Spleen (tissue), 7 donors: Measurements from ENCODE around the gene NPDC1.

Experiments used
- CTCF ChIP-seq, 11 experiments: fragments of 200-600 bp in 7 of 11; fragments of 450-650 bp in 4 of 11; sonication (generic) in 4 of 11; IDR thresholded peaks in 8 of 11; conservative IDR thresholded peaks in 3 of 11; 1 replicate in 7 of 11; 2 replicates in 4 of 11; pipeline versions ENCODE4 v1.4.0 to v1.8.0; 2016 to 2021; ENCODE audit warnings: antibody characterized with exemption in 11 of 11, inconsistent platforms in 4 of 11, mild to moderate bottlenecking in 1 of 11
- POLR2A ChIP-seq, 3 donors: fragments of 450-650 bp; IDR thresholded peaks; one replicate each; pipeline ENCODE4 v1.5.1; 2017; ENCODE audit warnings: antibody characterized with exemption in 3 of 3, mild to moderate bottlenecking in 1 of 3
- POLR2AphosphoS5 ChIP-seq, 3 donors: sonication (generic); formaldehyde crosslinking; IDR thresholded peaks; one replicate each; pipeline ENCODE4 v1.5.1; 2017; ENCODE audit warnings: antibody characterized with exemption in 3 of 3
- donor health status: DM: no; HTN: no; CAD: no; lungs with moderate emphysema.
- donor health status: DM: no; HTN: no; CAD: no.
- donor health status: DM: no; HTN: no; CAD: no.

DNA sequence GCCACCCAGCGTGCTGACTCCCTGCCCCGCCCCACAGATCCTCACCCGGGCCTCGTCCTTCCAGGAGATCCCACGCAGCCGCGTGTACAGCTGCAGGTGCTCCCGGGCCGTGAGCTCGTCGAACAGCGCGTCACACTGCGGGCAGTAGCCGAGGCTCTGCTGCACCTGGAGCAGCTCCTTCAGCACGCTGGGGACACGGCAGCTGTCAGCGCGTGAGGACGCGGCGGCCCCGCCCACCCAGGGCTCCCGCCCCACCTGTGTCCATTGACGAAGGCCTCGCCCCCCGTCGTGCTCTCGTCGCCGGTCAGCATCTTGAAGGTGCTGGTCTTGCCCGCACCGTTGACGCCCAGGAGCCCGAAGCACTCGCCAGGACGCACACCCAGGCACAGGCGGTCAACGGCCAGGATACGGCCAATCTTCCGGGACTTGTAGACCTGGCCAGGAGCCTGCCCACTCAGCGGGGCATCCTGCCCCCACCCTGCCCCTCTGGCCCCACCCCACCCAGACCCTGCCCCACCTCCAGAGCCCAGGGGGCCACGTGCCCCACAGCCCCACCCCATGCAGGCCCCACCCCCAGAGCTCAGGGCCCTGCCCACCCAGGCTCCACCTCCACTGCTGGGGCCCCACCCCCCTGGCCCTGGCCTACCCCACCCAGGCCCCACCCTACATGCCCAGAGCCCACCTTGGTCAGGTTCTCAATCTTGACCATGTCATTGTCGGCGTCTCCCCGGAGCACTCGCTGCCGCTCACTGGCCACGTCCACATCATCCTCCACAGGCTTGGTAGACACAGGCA is 35.8 kb downstream of the NPDC1 start:
- TF ChIP-seq CTCF (IDR thresholded peaks at IDR 0.05 in 8 of 11, conservative IDR thresholded peaks at IDR 0.05 in 3 of 11) (no peak), POLR2A (IDR thresholded peaks at IDR 0.05) (no peak), POLR2AphosphoS5 (IDR thresholded peaks at IDR 0.05) (no peak)
